Dermis blood vessel endothelial cell (primary cell): ENCODE results near the gene CDH26. TPM values are rescaled to one million over a fixed set of nuclear protein-coding genes. Genes with fewer than 3 reads are reported as not detected.

ENCODE experiments used
- DNase-seq: peaks from one replicate; pipeline ENCODE4 v3.0.0; 2010
- total RNA-seq: library from RNA; depleted of rRNA; stranded (reverse); fragments of >200 nt; gene quantifications from 2 replicates; pipeline ENCODE4 v1.2.3, GENCODE V29; 2014

CDH26 gene
- total RNA-seq, 1 donor from 2014 or later, result 1.5 TPM

DNA sequence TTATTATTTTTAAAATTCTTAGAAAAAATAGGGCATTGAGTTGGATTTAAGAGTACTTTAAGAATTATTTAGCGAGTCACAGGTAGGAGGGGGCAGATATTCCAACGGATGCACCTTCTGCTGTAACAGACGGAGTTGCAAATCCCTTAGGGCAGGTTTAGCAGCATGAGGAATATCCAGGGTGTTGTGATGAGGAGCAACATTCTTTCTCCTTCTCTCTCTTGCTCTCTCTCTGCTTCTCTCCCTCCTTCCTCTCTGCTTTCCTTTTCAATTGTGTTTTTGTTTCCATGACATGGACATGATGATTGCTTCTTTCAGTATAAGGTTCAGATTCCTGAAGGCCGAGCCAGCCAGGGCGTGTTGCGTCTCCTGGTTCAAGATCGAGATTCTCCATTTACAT, 28.9 kb downstream of the CDH26 start:
- DNase-seq, result no peak

DNA sequence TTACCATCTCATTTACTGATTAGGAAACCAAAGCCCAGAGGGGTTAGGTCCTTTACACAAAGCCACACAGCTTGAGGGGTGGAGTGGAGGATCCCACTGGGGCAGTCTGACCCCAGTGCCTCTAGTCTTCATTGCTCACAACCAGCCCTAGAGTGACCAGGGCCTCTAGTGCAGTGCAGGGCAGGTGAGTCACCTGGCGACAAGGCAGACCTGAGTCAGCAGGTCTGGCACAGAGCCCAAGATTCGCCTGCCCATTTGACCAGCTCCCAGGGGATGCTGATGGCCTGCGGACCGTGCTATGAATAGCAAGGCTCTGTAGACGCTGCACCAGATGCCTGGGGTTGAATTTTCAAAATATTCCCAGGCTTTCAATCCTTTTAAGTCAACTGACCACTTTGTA, 29.9 kb downstream of the CDH26 start:
- no peak for DNase-seq

DNA sequence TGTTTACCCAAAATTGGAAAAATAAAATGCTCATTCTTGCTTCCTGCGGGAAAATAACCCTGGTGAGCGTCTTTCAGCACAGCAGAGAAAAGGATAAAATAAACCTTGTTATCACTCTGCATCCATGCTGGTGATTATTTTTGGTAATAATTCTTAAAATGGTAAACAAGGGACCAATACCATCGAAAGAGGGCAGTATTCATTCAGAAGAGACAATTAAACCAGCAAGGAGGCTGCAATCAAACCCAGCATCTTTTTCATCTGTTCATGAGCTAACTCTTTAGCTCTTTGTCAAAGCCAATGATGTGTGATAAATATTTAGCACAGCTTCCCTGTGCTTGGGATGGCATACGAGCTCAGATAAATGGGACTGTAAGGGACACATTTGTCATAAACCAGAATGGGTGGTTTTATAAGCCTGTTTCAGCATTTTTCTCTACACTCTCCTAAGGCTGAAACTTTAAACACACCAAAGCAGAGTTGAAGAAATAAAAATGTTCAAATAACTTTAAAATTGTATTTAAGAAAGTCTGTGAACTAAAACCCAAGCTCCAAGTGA, 34.4 kb downstream of the CDH26 start:
- DNase-seq, result no peak

DNA sequence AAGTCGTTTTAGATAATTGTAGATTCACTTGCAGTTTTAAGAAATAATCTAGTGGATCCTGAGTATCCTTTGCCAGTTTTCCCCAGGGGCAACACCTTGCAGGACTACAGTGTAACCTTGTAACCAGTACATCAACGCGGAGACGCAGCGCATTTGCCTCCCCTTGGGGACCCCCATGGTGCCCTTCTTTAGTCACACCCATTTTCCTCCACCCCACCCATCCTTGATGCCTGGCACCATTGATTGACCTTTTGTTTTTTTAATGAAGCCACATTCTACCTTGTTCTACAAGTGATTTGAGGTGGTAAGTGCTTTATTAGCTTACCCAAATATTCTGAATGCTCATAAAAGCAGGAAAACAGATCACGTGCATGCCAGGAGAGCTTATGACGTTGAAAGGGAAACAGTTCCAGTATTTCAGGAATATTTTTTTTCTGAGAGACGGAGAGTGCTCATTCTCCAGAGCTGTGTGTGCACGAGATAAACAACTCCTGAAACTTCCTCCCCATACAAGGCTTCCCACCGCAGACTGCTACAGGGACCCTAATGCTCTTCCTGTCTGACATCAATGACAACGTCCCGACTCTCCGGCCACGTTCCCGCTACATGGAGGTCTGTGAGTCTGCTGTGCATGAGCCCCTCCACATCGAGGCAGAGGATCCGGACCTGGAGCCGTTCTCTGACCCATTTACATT, 35.7 kb downstream of the CDH26 start:
- no peak for DNase-seq

DNA sequence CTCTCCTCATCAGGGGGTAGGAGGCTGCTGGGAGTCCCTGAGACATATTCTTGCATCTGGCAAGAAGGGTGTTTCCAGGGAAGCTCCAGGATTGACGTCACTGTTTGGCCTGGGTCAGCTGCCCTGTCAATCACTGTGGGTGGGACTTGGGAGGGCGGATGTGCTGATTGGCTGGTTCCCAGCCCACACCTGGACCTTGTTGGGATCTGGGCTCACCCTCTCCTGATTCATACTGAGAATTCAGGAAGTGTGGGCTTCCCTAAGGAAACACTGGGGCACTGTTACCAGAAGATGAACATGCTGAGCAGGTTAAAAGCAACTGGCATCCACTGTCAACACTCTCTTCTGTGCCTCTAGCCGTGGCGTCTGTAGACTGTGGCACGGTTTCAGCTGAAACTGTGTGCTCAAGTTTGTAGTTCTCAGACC, 36.5 kb downstream of the CDH26 start:
- DNase-seq, result peak; percentile 3

DNA sequence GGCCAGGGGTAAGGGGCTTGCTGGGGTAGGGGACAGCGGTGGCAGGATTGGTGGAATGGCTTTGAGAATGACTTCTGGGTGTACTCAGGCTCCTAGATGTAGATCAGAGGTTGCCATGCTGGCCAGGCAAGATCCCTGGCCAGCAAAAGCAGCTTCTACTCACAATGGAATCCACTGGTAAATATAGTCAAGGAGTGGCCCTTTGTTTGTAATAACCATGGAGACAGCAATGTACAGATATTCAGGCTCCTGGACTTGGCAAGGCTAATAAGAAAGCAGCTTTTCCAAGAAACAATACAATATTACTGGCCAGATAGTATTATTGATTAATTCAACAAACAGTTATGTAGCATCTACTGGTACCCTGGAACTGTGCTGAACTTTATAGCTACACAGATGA, 37.9 kb downstream of the CDH26 start:
- no peak for DNase-seq

DNA sequence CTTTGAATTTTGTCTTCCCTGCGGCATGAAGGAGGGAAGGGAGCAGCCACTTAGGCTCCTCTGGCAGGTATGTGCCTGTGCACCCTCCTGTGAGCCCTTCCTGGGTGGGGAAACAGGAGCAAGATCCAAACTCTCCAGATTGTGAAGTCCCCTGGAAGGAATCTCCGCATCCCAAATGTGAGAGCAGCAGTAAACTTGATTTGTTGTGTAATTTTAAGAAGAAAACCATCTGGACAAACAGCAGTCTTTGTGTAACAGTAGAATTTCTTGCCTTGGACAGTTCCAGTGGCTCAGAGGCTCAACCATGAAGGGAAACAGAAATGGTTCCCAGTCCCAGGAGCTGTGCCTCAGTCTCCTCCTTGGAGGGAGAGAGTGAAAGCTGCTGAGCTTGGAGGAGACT, 39.7 kb downstream of the CDH26 start:
- no peak for DNase-seq

DNA sequence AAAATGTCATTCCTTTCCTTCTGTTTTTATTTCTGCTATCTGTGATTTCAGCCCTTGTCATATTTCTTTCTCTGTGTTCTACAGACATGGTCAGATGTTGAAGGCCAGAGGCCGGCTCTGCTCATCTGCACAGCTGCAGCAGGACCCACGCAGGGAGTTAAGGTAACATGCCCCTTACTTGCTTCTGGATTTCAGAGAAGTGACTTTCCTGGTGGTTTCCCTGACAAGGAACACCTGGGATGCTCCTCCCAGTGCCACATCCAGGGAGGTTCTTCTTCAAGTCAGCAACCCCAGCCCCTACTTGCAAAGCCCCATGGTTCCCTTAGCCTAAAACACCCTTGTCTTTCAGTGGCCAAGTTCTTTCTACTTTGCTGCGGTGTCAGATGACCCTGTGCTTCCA, 41.3 kb downstream of the CDH26 start:
- no peak for DNase-seq

DNA sequence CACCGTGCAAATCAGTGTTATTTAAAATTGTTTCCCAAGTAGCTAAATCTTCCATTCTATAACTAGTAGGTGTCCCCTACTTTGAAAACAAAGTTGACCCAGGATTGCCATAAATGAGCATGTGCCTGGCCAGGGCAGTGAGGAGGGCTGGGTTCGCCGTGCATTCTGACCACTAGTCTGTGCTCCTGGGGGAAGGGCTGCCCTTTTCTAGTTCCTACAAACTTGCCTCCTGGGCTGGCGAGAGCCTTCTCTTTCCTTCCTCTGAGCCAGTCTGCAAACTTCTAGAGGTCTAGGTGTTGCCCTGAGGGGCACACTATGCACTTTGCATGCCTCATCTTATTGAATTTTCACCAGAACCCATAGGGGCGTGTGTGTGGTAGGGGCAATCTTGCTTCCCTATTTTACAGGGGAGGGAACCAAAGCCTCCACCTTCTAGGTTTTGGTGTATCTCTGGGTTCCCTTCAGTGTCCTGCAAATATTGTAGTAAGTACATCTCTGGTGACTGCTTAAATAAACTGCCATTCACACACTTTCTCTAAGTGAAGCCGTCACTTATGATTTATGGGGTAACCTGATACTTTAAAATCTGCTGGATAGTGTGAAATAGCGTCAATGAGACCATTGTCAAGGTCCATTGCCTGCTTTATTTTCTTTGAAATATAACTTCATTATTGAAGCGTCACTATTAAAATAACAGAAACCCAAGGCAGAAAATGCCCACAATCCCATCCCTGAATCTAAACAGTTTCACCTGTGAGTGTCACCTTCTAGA, 42.2 kb downstream of the CDH26 start:
- no peak for DNase-seq

DNA sequence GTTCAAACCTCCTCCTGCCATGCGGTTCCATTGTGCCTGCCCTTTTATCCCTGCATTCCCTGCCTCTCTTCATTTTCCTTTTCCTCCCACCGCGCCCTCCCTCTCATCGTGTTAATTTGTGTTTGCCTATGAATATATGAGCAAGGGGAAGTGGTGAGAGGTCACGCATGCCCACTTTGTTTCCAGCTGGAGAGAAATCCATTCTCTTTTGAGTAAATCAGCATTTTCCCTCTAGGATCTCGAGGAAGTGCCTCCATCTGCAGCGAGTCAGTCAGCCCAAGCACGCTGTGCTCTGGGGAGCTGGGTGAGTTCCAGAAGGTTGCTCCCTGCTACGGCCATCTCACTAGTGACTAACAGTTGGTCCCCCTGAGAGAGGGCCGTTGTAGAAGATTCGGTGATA, 42.9 kb downstream of the CDH26 start:
- no peak for DNase-seq

DNA sequence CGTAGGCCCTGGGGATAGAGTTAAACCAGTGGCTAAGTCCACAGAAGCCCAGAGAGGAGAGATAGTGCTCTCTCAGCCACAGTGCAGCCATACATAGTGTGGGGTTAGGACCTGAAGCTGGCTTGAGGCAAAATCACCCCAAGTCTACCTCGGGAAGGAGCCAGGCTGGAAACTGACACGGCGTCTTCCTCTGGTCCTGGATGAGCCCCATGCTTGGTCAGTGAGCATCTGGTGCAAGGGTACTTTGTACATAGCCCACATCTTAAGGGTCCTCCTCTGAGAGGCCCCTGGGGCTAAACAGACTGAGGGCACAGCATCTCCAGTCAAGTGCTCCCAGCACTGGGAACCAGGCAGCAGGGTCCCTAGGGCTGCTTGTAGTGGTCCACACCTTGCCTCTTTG, 45.6 kb downstream of the CDH26 start:
- no peak for DNase-seq

DNA sequence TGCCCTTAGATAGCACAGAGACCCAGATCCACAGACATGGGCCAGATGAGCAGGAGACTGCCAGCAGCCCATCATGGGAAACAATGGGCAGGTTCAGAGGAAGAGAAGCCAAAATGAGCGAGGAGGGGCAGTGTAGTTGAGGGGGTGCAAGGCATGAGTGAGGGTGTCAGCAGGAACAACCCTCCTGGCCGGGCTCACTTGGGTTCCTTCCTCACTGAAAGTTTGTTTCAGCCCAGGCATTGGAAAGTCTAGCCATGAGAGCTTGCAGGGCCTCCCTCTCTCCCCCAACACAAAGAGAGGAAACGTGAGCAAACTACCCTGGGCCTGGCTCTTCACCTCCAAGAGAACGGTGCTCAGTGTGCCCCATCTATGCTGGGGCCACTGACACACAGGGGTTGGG, 48.0 kb downstream of the CDH26 start:
- DNase-seq, result no peak

DNA sequence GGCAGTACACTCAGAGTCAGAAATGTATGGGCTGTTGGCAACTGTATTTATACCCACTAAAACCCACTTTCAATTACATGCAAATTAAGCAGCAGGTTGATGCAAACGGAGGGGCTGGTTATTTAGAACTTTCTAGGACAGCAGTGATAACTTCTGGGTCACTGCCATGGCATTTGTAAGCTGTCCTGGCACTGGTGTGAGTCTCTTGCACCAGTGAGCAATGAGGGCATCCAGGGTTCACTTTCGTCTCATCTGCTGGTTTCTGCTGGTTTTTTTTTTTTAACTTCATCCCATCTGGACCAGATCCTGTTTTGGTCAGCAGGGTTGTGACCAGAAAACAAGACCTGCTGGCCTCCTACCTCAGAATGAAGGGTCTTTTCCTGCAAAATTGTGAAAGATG, 49.2 kb downstream of the CDH26 start:
- DNase-seq, result no peak

DNA sequence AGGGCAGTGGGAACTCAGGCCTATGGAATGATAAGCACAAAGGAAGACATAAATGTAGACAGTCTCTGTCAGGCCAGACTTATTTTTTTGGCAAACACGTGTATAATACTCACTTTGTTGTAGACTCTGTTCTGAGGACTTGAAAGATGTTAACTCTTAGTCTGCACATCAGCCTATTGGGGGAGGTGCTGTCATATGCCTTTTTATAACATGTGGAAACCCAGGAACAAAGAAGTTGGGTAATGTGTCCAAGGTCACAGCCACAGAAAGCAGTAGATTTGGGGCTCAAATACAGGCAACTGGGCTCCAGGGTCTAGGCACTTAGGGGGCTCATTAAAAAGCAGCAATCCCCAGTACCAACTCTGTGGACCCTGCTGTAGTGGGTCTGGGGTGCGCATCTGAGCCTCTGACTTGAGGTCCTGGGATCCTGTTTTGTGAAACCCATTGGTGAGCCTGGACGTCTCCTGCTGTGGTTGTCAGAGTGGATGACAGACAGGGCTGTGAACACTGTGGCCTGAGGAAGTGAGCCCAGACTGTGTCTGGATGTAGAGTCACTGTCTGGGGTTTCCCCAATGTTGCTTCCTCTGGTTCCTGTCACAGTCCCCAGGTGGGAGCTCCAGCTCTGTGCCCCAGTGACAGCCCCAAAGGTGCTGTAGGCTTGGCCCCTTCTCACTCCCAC, 50.0 kb downstream of the CDH26 start:
- DNase-seq, result no peak

DNA sequence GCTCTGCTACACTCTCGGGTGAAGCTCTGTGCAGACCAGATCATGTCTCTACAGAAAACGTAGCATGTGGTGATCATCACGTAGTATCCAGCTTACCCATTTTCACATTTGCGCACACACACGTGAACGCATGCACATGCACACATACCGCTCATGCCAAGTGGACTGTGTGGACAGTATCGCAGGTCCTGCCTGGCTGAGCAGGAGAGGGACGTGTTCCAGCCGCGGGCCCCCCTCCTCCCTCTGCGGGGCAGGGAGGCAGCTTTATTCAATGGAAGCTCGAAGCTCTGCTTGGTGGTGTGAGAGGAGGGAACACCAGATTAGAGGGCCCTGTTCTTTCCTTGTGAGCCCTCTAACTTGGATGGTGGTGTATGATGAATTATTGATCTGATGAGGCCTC, 51.1 kb downstream of the CDH26 start:
- no peak for DNase-seq

DNA sequence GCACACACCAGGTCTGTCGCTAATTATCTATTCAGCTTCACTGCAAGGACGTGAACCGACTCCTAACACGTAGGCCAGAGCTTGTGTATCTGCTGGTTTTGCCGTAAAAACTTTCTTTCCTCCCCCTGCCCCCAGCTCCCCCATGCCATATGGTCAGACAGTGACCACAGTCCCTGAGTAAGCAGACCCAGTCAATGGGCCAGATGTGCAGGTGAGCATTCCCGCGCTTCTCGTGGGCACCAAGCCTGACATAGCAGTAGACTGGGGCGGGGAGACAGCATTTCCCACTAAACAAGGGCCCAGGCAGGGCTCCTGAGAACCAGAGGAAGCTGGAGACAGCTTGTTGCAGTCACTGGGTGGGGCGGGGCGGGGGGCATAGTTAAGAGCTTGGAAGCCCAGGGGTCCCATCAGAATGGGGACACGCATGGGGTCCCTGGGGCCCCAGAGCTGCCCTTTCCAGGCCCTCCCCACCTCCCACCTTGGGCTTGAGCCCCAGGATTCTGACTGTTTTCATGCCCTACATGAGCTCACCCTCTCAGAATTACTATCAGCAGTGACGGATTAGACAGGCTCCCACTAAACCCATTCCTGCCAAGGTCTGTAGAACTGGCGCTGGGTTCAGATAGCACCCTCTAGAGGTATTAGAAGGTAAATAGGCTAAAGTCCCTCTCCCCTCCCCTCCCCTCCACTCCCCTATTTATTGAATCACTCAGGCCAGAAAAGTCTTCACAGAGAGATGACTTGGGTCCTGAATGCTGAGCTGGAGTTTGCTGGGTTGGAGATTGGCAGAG, 51.8 kb downstream of the CDH26 start:
- DNase-seq, result no peak

DNA sequence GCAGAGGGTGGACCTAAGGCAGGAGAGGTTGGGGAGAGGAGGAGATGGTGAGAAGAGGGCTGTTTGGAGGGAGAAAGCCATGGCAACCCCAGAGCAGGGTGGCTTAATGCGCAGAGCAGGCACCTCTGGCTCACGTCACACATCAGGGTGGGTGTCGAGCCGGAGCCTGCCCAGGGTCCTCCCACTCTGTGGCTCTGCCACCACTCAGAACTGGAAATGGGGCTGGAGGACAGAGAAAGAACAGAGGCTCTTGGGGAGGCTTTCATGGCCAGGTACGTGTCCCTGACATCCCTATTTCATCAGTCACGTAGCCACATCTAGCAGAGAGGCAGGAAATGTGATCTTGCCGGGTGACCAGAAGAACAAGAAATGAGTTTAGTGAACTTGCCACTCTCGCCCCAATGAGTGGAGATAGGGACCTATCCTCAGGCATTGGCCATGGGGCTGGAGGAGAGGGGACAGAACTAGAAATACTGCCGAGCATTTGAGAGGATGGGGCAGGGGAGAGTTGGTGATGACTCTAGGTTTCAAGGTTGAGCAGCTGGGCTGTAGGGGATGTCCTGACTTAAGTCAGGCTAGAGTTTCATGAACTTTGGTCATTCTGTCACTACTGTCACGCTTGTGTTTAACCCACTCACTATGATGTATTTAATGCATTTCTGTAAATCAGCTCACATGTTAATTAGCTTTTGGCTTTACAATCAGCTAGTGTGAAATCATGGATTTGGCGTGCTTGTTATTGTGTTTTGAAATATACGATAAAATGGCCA, 52.7 kb downstream of the CDH26 start:
- no peak for DNase-seq

DNA sequence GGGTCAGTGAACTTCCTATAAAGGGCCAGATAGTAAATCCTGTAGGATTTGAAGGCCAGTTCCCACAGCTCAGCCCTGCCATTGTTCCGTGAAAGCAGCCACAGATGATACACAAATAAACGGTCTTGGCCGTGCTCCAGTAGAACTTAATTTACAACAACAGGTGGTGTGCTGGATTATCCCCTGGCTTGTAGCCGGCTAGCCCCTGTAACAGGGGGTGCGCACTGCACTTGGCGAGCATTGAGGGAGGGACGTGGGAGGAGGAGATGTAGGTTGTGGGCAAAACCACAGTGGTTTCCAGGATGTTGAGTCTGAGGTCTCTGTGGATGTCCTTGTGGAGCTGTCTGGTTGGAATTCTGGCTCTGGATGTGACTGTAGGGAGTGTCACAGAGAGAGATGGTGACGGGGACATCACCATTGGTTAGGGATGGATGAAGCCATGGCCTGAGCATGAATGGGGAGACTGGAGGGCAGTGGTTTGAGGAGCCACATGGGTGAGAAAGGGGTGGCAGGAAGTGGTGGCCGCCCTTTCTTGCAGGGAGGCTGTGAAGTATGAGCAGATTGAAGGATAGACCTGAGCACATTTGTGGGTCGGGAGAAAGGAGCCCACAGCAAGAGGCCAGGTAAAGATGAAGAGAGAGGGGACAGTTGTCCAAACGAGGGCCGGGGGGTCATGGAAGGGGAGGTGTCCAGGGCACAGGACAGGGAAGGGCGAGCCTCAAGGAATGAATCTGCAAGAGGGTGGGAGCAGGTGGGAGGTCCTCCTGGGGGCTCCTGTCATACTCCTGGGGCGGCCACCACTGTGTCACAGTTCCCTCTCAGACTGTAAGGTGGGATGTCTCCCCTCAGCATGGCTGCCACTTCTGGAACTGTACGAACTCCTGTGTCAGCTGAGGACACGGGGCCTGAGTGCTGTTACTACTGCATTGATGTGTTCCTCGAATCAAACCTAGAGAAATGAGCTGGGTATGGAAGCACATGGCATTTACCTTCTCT, 53.6 kb downstream of the CDH26 start:
- no peak for DNase-seq

DNA sequence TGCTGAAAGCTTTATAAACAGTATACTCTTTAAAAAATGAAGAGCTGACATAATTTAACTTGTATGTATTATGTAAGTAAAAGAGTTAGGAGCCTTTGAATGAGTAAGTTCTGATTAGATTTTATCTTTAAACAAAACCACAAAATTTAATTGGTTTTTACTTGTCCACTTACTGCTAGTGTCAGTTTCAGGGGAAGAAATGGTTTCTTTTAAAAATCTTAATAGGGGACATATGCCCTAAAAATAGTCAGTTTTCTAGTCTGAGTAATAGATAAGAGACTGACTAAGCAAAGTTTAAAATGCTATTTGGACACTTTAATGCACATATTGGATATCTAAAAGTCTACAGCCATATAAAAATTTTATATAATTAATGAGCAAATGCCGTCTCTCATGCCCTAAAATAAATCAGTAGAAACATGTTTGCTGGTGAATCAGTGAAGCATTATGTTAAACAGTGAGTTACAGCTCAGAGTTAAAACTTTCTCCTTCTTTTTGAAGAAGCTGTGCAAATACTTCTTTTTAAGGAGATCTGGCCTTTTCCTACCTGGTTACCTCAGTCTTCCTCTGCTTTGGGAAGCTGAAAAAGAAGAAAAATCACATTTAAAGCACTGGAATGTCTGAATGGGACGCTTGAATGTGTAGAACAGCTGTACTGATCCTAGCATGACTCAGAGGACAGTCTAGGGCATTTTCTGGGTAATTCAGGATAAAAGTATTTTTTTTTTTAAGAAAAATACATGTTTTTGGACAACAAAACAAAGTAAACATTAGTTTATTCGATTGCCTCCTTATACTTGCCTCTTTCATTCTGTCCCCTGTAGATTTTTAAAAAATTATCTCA, 55.3 kb downstream of the CDH26 start:
- no peak for DNase-seq

DNA sequence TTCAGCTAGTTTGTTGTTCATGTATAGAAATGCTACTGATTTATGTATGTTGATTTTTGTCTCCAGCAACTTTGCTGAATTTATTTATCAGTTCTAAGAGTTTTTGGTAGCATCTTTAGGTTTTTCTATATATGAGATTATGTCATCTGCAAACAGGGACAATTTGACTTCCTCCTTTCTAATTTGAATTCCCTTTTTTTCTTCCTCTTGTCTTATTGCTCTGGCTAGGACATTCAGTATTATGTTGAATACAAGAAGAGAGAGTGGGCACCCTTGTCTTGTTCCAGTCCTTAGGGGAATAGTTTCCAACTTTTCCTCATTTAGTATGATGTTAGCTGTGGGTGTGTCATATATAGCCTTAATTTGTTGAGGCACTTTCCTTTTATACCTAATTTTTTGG, 58.2 kb downstream of the CDH26 start:
- no peak for DNase-seq
